Liver (tissue), 3 donors: ENCODE measurements around the gene TEX2.

Source experiments
- EGR1 ChIP-seq, 2 donors: IDR thresholded peaks; 2 replicates each; pipeline ENCODE4 v1.6.1; 2016 to 2018; ENCODE audit warnings: antibody characterized with exemption in 2 of 2, low read depth in 2 of 2
- FOXA1 ChIP-seq: IDR thresholded peaks from 2 replicates; pipeline ENCODE4 v1.6.1; 2016; ENCODE audit warnings: antibody characterized with exemption
- GABPA ChIP-seq, 2 donors: IDR thresholded peaks in 1 of 2; conservative IDR thresholded peaks in 1 of 2; 2 replicates each; pipeline ENCODE4 v1.6.1; 2016; ENCODE audit warnings: antibody characterized with exemption in 2 of 2, mild to moderate bottlenecking in 1 of 2, moderate library complexity in 1 of 2
- HNF4G ChIP-seq: IDR thresholded peaks from 2 replicates; pipeline ENCODE4 v1.6.1; 2016; ENCODE audit warnings: antibody characterized with exemption
- REST ChIP-seq: IDR thresholded peaks from 2 replicates; pipeline ENCODE4 v1.6.1; 2016; ENCODE audit warnings: antibody characterized with exemption, mild to moderate bottlenecking
- TAF1 ChIP-seq: conservative IDR thresholded peaks from 2 replicates; pipeline ENCODE4 v1.6.1; 2016; ENCODE audit warnings: antibody characterized with exemption, mild to moderate bottlenecking
- YY1 ChIP-seq: IDR thresholded peaks from 2 replicates; pipeline ENCODE4 v1.6.1; 2016; ENCODE audit warnings: antibody characterized with exemption, mild to moderate bottlenecking
- TF ChIP-seq, protein P1 (sequence below): fragments of 150-350 bp; IDR thresholded peaks from 2 replicates; pipeline ENCODE4 v1.5.1; 2017; ENCODE audit warnings: improper control_type of control experiment, low read depth, low read length; ENCODE audit not compliant: missing input control
- TF ChIP-seq, protein P2 (sequence below): IDR thresholded peaks from 2 replicates; pipeline ENCODE4 v1.6.1; 2016; ENCODE audit warnings: antibody characterized with exemption
- TF ChIP-seq, protein P3 (sequence below): IDR thresholded peaks from 2 replicates; pipeline ENCODE4 v1.6.1; 2016; ENCODE audit warnings: antibody characterized with exemption
- TF ChIP-seq, protein P4 (sequence below): IDR thresholded peaks from 2 replicates; pipeline ENCODE4 v1.6.1; 2016; ENCODE audit warnings: antibody characterized with exemption
- donor health status: healthy.
- donor health status: healthy.

DNA sequence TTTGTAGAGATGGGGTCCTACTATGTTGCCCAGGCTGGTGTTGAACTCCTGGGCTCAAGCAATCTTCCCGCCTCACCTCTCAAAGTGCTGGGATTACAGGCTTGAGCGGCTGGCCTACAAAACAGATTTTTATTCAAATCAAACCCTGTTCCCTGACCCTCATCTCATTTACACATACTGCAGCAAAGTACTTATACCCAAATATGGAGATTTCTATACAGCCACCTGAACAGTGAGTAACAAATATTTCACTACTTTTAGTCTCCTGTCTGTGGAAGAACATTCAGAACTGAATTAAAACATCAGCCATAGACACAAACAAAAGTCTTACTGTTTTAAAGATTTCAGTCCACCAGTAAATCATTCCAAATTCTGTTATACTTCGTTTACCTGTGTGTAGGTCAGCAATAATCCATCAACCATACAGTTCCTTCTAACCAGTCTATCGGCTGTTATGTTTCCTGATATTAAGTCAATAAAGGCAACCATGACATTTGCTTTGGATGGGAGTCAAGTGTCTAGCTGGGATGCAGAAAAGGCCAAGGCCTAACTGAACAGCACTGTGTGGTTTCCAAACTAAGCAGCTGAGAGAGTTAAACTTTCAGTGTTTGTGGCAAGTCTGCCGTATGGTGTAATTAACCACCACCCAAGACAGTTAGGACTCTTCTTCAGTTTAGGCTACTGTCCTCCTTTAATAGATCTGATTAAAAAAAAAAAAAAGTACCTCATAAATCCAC lies 155.4 kb downstream of the TEX2 start:
- peak; percentile 82 for TF ChIP-seq FOXA1
- TF ChIP-seq REST: no peak
- TF ChIP-seq, protein P1, sequence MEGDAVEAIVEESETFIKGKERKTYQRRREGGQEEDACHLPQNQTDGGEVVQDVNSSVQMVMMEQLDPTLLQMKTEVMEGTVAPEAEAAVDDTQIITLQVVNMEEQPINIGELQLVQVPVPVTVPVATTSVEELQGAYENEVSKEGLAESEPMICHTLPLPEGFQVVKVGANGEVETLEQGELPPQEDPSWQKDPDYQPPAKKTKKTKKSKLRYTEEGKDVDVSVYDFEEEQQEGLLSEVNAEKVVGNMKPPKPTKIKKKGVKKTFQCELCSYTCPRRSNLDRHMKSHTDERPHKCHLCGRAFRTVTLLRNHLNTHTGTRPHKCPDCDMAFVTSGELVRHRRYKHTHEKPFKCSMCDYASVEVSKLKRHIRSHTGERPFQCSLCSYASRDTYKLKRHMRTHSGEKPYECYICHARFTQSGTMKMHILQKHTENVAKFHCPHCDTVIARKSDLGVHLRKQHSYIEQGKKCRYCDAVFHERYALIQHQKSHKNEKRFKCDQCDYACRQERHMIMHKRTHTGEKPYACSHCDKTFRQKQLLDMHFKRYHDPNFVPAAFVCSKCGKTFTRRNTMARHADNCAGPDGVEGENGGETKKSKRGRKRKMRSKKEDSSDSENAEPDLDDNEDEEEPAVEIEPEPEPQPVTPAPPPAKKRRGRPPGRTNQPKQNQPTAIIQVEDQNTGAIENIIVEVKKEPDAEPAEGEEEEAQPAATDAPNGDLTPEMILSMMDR: no peak
- no peak for TF ChIP-seq GABPA (IDR thresholded peaks at IDR 0.05 in 1 of 2, conservative IDR thresholded peaks at IDR 0.05 in 1 of 2)
- TF ChIP-seq, protein P2, sequence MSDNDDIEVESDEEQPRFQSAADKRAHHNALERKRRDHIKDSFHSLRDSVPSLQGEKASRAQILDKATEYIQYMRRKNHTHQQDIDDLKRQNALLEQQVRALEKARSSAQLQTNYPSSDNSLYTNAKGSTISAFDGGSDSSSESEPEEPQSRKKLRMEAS: peak; percentile 68
- TF ChIP-seq, protein P3, sequence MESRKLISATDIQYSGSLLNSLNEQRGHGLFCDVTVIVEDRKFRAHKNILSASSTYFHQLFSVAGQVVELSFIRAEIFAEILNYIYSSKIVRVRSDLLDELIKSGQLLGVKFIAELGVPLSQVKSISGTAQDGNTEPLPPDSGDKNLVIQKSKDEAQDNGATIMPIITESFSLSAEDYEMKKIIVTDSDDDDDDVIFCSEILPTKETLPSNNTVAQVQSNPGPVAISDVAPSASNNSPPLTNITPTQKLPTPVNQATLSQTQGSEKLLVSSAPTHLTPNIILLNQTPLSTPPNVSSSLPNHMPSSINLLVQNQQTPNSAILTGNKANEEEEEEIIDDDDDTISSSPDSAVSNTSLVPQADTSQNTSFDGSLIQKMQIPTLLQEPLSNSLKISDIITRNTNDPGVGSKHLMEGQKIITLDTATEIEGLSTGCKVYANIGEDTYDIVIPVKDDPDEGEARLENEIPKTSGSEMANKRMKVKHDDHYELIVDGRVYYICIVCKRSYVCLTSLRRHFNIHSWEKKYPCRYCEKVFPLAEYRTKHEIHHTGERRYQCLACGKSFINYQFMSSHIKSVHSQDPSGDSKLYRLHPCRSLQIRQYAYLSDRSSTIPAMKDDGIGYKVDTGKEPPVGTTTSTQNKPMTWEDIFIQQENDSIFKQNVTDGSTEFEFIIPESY: peak; percentile 39
- peak; percentile 87 for TF ChIP-seq YY1
- TF ChIP-seq, protein P4, sequence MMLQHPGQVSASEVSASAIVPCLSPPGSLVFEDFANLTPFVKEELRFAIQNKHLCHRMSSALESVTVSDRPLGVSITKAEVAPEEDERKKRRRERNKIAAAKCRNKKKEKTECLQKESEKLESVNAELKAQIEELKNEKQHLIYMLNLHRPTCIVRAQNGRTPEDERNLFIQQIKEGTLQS: no peak
- TF ChIP-seq HNF4G: no peak
- TF ChIP-seq EGR1 (IDR thresholded peaks at IDR 0.05; ENCODE audit: low read depth in 2 of 2): no peak
- no peak for TF ChIP-seq TAF1
